D721Med (cell line): ENCODE data around the gene CDRT4.

ENCODE experiments used
- DNase-seq: peaks from one replicate; pipeline ENCODE4 v3.0.0; 2011; ENCODE audit warnings: low spot score; ENCODE audit not compliant: insufficient read length
- FAIRE-seq: peaks from 2 replicates; lab custom pipeline; 2011; peaks lifted over from hg19 to GRCh38; lab: Jason Lieb, UNC
- TF ChIP-seq, protein P1 (sequence below): IDR thresholded peaks from 2 replicates; pipeline ENCODE4 v1.5.1; 2012; ENCODE audit warnings: mild to moderate bottlenecking, control low read depth; ENCODE audit not compliant: insufficient read depth; ENCODE audit errors: missing control alignments

The CDRT4 gene

DNA sequence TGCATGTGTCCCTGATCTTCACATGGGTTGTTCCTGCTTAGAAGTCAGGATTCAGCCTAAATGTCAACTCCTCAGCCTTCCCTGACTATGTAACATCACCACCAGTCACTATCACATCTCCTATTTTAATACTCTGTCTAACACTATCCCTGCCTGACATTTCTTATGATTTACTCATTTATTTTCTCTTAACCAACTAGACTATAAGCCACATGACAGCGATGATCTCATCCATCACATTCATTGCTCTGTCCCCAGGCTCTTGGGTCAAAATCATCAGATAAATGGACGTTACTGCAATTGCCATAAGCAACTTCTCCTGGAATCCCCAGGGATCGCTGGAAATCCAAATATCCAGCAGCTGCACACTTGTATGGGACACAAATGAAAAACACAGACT is 15.7 kb downstream of the CDRT4 start:
- DNase-seq: no peak
- TF ChIP-seq, protein P1, sequence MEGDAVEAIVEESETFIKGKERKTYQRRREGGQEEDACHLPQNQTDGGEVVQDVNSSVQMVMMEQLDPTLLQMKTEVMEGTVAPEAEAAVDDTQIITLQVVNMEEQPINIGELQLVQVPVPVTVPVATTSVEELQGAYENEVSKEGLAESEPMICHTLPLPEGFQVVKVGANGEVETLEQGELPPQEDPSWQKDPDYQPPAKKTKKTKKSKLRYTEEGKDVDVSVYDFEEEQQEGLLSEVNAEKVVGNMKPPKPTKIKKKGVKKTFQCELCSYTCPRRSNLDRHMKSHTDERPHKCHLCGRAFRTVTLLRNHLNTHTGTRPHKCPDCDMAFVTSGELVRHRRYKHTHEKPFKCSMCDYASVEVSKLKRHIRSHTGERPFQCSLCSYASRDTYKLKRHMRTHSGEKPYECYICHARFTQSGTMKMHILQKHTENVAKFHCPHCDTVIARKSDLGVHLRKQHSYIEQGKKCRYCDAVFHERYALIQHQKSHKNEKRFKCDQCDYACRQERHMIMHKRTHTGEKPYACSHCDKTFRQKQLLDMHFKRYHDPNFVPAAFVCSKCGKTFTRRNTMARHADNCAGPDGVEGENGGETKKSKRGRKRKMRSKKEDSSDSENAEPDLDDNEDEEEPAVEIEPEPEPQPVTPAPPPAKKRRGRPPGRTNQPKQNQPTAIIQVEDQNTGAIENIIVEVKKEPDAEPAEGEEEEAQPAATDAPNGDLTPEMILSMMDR: no peak

DNA sequence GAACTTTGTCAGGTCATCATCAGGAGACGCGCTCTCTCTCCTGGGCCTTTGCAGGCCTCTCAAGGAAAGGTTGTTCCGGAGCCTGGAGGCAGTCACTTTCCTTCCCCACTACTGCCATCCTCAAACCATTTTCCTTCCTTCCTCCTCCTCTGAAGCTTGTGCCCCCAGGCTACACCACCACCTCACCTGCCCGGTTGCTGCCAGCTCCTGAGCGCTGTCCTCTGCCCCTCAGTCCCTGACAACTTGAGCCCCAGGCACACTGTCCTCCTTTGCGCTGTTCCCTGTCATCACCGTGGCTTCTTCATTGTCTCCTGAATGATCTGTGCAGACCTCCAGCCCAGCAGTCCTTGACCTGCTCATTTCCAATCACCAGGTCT is 18.9 kb downstream of the CDRT4 start:
- FAIRE-seq (no peak), DNase-seq (no peak)
- TF ChIP-seq, protein P1: no peak

More for the DNA sequence above, 15.7 kb downstream of the CDRT4 start:
- FAIRE-seq: no peak

DNA sequence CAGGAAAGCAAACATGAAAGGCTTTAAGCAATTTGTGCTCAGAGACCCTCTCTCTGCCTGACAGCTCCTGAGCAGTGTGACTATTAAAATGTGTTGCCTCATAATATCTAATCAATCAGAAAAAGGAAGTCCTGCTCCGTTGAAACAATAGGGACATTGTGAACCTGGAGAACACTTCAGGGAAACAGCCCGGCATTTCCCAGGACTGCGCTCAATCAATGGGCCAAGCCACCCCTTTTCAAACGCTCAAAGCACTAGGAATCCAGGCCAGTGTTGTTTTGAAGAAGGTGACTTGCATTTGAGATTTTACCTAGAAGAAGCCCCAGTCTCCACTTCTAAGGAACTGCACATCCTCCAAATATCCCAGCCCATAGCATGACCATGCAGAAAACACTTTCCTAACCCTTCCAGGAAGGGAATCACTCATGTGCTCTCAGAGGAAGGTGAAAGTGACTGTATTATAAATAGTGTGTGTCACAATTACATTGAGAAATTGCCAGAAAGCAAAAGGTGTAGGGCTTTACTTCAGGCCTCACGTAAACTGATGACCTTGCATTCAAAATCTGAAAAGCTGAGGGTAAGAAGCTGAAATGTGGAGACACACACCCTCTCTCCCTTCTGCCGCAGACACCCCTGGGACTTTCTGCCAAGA is 19.4 kb downstream of the CDRT4 start:
- TF ChIP-seq, protein P1: no peak
- FAIRE-seq (no peak), DNase-seq (no peak)

DNA sequence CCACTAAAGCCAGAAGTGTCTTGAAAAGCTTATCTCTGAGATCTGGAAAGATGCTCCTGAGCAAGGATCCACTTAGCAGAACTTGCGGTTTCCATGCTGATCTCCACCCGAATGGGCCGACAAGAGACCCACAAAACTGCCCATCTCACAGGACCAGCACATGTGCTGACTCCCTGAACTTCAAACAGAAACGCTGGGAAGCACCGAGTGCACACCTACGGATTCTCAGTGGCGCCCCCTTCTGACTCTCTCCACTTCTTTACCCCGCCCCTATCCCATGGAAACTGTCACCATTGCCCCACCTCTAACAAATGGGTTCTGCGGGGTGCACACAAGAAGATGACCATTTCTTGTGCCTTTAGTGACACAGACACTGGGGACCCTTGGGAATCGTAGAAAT is 21.4 kb downstream of the CDRT4 start:
- TF ChIP-seq, protein P1: no peak
- DNase-seq (no peak), FAIRE-seq (no peak)

DNA sequence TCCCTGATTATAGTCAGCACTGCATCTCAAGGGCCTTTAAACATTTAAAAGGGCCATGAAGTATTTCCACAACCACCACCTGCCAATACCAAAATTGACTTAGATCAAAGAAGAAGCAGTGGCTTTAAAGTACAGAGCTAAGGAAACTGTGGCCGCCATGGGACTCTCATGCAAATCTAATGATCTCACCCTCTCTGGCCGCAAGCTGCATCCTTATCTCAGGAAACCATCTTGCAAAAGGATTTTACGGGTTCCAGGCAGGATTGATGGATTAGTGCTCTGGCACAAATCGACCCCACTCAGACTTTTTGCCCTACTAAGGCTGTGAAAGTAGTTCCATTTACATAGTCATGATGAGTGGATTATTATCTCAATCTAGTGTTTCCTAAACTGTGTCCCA is 22.6 kb downstream of the CDRT4 start:
- DNase-seq (no peak), FAIRE-seq (no peak)
- TF ChIP-seq, protein P1: no peak

DNA sequence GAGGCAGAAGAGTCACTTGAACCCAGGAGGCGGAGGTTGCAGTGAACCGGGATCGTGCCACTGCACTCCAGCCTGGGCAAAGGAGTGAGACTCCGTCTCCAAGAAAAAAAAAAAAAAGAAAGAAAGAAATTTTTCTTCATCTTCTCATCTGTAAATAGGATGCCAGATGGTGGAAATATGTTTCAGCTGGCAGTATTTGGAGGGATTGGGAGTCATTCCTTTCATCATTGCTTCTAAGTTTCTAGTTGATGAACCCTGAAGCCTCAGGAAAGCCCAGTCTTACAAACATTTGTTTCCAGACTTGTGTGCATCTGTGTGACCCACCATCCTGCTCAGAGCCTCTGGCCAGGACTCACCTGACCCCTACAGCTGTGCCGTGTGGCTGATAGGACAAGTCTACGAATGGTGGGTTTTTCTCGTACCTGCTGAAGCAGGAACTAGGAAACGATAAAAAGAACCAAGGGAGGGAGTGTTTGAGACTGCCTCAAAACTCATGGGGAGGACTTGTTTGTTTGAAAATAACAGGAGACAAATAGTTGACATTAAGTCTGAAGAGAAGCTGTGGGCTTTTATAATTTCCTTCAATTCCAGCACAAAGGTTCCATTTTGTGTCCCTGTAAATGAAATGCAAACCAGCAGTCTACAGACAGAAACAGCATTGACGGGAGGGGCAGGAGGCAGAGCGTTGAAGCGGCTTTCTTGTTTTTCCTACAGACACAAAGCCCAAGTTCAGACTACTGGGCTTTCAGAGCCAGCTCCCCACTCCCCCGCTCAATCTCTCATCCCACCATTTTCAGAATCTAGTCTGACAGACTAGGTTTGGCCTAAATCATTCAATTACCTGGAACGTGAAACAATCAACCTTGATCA is 24.9 kb downstream of the CDRT4 start:
- FAIRE-seq: no peak
- DNase-seq: no peak
- TF ChIP-seq, protein P1: no peak

- no peak for FAIRE-seq
- no peak for DNase-seq
- TF ChIP-seq, protein P1: no peak
These were observed 26.1 kb downstream of the CDRT4 start for GRCh38 chr17:15441315-15441714.
